ENCODE results near the gene AGBL4. TPM values are rescaled to one million over a fixed set of nuclear protein-coding genes. Genes with fewer than 3 reads are reported as not detected.

AGBL4 gene
- polyA plus RNA-seq, 1 donor (not counting 4 experiments of a cell fraction or from before 2014, with no cell fraction given), result not detected

DNA sequence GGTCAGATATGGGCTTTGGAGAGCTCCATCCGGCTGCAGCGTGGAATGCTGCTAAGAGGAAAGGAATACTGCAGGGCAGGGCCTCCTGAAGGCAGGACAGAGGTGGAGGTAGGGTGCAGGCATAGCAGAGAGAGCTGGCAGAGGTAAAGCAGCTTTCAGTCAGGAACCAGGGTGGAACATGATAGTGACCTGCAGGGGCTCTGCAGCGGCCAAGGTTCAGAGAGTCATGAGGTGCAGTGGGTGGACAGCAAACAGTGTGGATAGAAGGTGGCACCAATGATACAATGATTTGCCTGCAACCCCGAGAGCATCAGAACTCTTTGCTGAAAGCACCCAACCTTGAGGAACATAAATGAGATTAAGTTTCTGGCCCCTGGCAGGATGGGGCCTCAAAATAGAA is 1366.3 kb downstream of the AGBL4 start:
- Histone ChIP-seq H3K27ac (ENCODE audit: control insufficient read depth, insufficient read depth, low read length) (no peak overlapping the region), H3K9me1 (ENCODE audit: control insufficient read depth, extremely low read depth, insufficient read depth, low read length) (no peaks in the 10 kb centered on the region), H4K20me1 (ENCODE audit: control insufficient read depth, extremely low read depth, insufficient read depth, low read length) (no peaks in the 10 kb centered on the region), H3K9me3 (ENCODE audit: control insufficient read depth, low read depth, low read length) (no peaks in the 10 kb centered on the region), H3K9ac (ENCODE audit: control insufficient read depth, extremely low read depth, insufficient read depth, low read length) (no peak overlapping the region), H3K79me2 (ENCODE audit: control insufficient read depth, insufficient read depth, low read length) (no peaks in the 10 kb centered on the region), H3K4me1 (ENCODE audit: control insufficient read depth, extremely low read depth, insufficient read depth, low read length) (no peaks in the 10 kb centered on the region), H3K4me2 (ENCODE audit: control insufficient read depth, extremely low read depth, insufficient read depth, low read depth, low read length) (no peak overlapping the region), H3K27me3 (ENCODE audit: control insufficient read depth, extremely low read depth, insufficient read depth, low read length) (peaks cover 5% of the 10 kb centered on the region), H2AFZ (ENCODE audit: control insufficient read depth, low read length) (no peak overlapping the region), H3K4me3 (ENCODE audit: control insufficient read depth in 2 of 3, extremely low read depth in 1 of 3, insufficient read depth in 2 of 3, low read depth in 1 of 3, low read length in 3 of 3) (no peak overlapping the region), H3K36me3 (ENCODE audit: control insufficient read depth in 2 of 2, extremely low read depth in 1 of 2, insufficient read depth in 2 of 2, low read length in 2 of 2) (no peaks in the 10 kb centered on the region)
- no peak for FAIRE-seq
- TF ChIP-seq EZH2 (IDR thresholded peaks at IDR 0.05; ENCODE audit: low read length), result no peak
- TF ChIP-seq, protein P1, sequence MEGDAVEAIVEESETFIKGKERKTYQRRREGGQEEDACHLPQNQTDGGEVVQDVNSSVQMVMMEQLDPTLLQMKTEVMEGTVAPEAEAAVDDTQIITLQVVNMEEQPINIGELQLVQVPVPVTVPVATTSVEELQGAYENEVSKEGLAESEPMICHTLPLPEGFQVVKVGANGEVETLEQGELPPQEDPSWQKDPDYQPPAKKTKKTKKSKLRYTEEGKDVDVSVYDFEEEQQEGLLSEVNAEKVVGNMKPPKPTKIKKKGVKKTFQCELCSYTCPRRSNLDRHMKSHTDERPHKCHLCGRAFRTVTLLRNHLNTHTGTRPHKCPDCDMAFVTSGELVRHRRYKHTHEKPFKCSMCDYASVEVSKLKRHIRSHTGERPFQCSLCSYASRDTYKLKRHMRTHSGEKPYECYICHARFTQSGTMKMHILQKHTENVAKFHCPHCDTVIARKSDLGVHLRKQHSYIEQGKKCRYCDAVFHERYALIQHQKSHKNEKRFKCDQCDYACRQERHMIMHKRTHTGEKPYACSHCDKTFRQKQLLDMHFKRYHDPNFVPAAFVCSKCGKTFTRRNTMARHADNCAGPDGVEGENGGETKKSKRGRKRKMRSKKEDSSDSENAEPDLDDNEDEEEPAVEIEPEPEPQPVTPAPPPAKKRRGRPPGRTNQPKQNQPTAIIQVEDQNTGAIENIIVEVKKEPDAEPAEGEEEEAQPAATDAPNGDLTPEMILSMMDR (optimal IDR thresholded peaks at IDR 0.05 in 1 of 3, IDR thresholded peaks at IDR 0.05 in 1 of 3, conservative IDR thresholded peaks at IDR 0.05 in 1 of 3; ENCODE audit: extremely low read depth in 1 of 3, insufficient read depth in 2 of 3, low read length in 3 of 3), result no peak
- dilution Hi-C loops (cut with MboI; ENCODE audit: extremely low pct_ligation_motif_present, low sequenced_read_pairs), result no loop called here
- no peak for DNase-seq (ENCODE audit: low read depth, low spot score)

DNA sequence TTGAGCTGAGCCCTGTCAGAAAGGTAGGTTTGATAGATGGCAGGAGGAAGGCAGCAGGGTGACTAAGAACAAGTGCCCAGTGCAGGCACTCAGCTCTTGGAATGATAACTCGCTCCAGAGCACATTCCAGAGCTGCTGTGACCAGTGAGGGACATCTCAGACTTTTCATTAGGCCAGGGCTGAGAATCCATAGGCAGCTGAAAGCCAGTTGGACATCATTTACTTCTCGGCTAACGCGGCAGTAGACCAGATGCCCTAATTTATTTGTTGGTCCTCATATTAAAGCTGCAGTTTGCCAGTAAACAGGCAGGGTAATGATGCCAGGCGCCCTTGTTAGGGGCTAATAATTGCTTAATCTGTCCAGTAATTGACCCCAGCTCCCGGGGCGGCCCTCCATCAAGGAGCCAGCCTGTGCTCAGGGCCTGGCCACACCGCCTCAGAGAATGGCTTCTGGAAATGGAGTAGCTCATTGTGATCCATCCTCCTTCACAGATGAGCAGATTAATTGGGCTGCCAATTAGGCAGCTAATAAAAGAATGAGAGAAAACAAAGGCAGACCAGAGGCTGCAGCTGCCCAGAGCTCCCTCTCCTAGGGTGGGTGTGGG is 1369.0 kb downstream of the AGBL4 start:
- DNase-seq (ENCODE audit: low read depth, low spot score) (no peak), FAIRE-seq (no peak)
- no peak for TF ChIP-seq EZH2 (IDR thresholded peaks at IDR 0.05; ENCODE audit: low read length)
- TF ChIP-seq, protein P1 (optimal IDR thresholded peaks at IDR 0.05 in 1 of 3, IDR thresholded peaks at IDR 0.05 in 1 of 3, conservative IDR thresholded peaks at IDR 0.05 in 1 of 3; ENCODE audit: extremely low read depth in 1 of 3, insufficient read depth in 2 of 3, low read length in 3 of 3), result no peak
- dilution Hi-C loops (cut with MboI; ENCODE audit: extremely low pct_ligation_motif_present, low sequenced_read_pairs), result no loop called here
- no peak overlapping the region for H2AFZ ChIP-seq (ENCODE audit: control insufficient read depth, low read length)
- no peak overlapping the region for H3K27ac ChIP-seq (ENCODE audit: control insufficient read depth, insufficient read depth, low read length)
- no peaks in the 10 kb centered on the region for H3K27me3 ChIP-seq (ENCODE audit: control insufficient read depth, extremely low read depth, insufficient read depth, low read length)
- no peaks in the 10 kb centered on the region for H3K79me2 ChIP-seq (ENCODE audit: control insufficient read depth, insufficient read depth, low read length)
- no peaks in the 10 kb centered on the region for H3K9me1 ChIP-seq (ENCODE audit: control insufficient read depth, extremely low read depth, insufficient read depth, low read length)
- no peak overlapping the region for H3K9ac ChIP-seq (ENCODE audit: control insufficient read depth, extremely low read depth, insufficient read depth, low read length)
- no peaks in the 10 kb centered on the region for H4K20me1 ChIP-seq (ENCODE audit: control insufficient read depth, extremely low read depth, insufficient read depth, low read length)
- H3K4me3 ChIP-seq (ENCODE audit: control insufficient read depth in 2 of 3, extremely low read depth in 1 of 3, insufficient read depth in 2 of 3, low read depth in 1 of 3, low read length in 3 of 3), result no peak overlapping the region
- no peaks in the 10 kb centered on the region for H3K9me3 ChIP-seq (ENCODE audit: control insufficient read depth, low read depth, low read length)
- H3K4me2 ChIP-seq (ENCODE audit: control insufficient read depth, extremely low read depth, insufficient read depth, low read depth, low read length), result no peak overlapping the region
- H3K4me1 ChIP-seq (ENCODE audit: control insufficient read depth, extremely low read depth, insufficient read depth, low read length), result no peaks in the 10 kb centered on the region
- H3K36me3 ChIP-seq (ENCODE audit: control insufficient read depth in 2 of 2, extremely low read depth in 1 of 2, insufficient read depth in 2 of 2, low read length in 2 of 2), result no peaks in the 10 kb centered on the region

Measured in keratinocyte (primary cell).